Measurements from ENCODE around the gene CD27.
"Not testable (repeated sequence)": the region's sequence is repeated elsewhere in the genome, so short reads cannot be mapped to it uniquely, and the experiment has no call there.

The CD27 gene

DNA sequence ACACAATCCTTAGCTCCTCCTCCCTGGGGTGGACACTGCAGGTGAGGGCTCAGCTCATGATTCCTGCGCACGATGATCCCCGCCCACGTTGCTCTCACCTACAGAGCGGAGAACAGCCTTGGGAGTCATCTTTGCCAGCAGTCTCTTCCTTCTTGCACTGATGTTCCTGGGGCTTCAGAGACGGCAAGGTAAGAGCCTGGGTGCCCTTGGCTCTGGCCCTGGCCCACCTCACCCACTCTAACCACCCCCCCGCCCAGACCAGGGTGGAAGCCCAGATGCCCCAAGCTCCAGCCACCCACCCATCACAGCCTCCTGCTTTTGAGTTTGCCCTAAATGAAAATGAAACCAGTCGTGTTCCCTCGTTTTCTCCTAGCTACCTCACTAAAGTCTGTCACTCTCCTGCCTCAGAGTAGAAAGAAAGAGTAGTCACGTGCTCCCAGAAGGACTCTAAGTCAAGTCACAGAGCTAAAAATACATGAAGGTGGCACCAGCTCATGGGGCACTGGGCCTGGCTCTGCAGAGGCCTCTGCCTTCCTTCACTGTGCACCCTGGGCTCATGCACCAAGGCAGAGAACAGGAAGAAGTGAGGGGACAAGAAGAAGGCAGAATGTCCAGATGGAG, 16.1 kb downstream of the CD27 start:
- Mint-ChIP-seq H3K4me3 (peak overlapping the region; percentile 73 to 83), H3K9me3 (no peaks in the 10 kb centered on the region), H3K27me3 (no peaks in the 10 kb centered on the region), H3K27ac (peak overlapping the region; percentile 97), H3K36me3 (ENCODE audit: insufficient read depth) (peaks cover 94% of the 10 kb centered on the region), H3K4me1 (ENCODE audit: low read depth in 2 of 2) (peaks cover 64 to 70% of the 10 kb centered on the region in 2 donors)
- DNase-seq (peak in 2 of 3 experiments; percentile 15 to 19), ATAC-seq (replicated peaks) (peak; percentile 24)

DNA sequence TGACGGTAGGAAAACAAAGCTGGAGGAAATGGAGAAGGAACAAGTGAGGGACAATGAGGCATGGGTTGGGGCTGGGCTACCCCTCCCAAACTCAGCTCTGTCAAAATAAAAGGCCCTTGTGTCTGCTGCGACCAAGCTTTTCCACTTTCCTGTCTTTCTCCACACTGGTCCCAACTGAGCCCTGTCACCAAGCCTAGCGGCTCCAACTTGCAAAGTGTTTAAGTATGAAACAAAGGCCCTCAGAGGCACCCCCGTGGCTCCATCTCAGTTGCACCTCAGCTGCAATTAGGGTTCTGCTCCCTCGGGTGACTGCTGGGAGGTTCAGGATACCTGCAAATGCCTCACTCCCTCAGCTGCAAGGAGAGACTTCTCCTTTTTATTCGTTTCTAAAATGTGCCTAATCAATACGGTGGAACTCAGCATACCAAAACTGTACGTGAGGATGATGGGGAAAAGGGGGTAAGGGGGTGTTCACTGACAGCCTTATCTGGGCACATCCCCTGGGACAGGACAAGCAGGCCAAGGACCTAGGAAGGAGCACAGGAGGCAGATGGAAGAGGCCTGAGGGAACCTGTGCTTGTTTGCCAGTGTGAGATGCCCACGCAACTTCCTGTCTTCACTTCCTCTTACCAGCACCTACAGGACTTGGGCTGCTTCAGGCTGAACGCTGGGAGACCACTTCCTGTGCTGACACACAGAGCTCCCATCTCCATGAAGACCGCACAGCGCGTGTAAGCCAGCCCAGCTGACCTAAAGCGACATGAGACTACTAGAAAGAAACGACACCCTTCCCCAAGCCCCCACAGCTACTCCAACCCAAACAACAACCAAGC, 16.9 kb downstream of the CD27 start:
- peaks cover 94% of the 10 kb centered on the region for H3K36me3 Mint-ChIP-seq (ENCODE audit: insufficient read depth)
- H3K4me1 Mint-ChIP-seq (ENCODE audit: low read depth in 2 of 2): peaks cover 67 to 73% of the 10 kb centered on the region in 2 donors
- no peaks in the 10 kb centered on the region for H3K9me3 Mint-ChIP-seq
- H3K4me3 Mint-ChIP-seq: peak overlapping the region; percentile 73 to 83
- ATAC-seq (replicated peaks) (peak; percentile 93), DNase-seq (peak; percentile 72 to 73 (median 73))
- H3K27ac Mint-ChIP-seq: peak overlapping the region; percentile 97
- no peaks in the 10 kb centered on the region for H3K27me3 Mint-ChIP-seq

DNA sequence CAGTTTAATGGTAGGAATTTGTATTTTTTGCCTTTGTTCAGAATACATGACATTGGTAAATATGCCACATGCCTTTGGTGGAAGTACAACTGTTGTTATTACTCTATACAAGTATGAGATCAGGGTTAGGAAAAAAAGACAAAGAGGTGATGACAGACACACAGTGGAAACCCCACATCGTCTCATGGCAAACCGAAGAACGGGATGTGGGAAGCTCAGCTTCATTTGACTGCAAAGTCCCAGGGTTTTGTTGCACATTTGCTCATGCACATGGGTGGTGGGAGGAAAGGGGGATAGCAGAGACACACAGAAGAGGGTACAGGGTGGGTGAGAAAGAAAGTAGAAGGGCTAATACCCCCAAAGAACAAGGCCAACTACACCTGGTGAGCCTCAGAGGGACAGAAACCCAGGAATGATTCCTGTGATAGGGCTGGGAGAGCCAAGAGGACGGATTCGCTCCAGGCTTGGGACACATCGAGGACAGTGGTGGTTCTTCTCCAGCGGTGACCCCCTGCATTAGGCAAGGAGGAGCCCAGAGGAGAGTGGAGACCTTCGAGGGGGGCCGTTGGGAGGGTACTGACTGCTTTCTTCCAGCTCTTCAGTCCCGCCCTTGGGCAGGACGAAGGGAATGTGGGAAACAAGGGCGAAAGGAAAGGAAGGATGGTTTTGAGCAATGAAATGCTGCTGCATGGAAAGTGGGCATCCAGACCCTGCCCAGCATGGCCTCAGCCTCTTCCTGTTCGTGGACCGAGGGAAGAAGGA, 17.7 kb downstream of the CD27 start:
- H3K4me1 Mint-ChIP-seq (ENCODE audit: low read depth in 2 of 2): peaks cover 71 to 73% of the 10 kb centered on the region in 2 donors
- H3K27ac Mint-ChIP-seq: peak overlapping the region; percentile 97
- no peaks in the 10 kb centered on the region for H3K27me3 Mint-ChIP-seq
- ATAC-seq (replicated peaks): peak; percentile 35
- no peaks in the 10 kb centered on the region for H3K9me3 Mint-ChIP-seq
- H3K36me3 Mint-ChIP-seq (ENCODE audit: insufficient read depth): peaks cover 90% of the 10 kb centered on the region
- peak overlapping the region; percentile 73 to 83 for H3K4me3 Mint-ChIP-seq
- no peak for DNase-seq

DNA sequence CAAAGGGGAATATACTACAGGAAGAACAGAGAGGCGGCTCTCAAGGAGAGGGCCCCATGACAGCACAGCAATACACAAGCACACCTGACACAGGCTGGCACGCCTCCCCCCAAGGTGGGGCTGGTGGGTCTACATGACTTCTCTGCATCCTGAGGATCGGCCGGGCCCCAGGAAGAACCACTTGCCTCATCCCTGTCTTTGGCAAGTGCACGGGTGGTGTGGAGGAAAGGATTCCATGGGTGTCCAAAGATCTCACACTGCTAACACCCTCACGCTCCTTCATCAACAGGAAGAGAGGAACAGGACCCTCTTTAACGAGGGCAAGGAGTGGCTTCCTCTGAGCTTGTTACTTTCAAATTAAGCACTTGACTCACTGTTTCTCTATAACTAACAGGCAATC, 18.5 kb downstream of the CD27 start:
- Mint-ChIP-seq H3K27ac (peak overlapping the region; percentile 97), H3K4me1 (ENCODE audit: low read depth in 2 of 2) (peaks cover 76 to 78% of the 10 kb centered on the region in 2 donors), H3K4me3 (peak overlapping the region; percentile 73 to 83), H3K27me3 (no peaks in the 10 kb centered on the region), H3K9me3 (no peaks in the 10 kb centered on the region), H3K36me3 (ENCODE audit: insufficient read depth) (peaks cover 86% of the 10 kb centered on the region)
- DNase-seq (peak in 1 of 3 experiments; percentile 19), ATAC-seq (replicated peaks) (no peak)

DNA sequence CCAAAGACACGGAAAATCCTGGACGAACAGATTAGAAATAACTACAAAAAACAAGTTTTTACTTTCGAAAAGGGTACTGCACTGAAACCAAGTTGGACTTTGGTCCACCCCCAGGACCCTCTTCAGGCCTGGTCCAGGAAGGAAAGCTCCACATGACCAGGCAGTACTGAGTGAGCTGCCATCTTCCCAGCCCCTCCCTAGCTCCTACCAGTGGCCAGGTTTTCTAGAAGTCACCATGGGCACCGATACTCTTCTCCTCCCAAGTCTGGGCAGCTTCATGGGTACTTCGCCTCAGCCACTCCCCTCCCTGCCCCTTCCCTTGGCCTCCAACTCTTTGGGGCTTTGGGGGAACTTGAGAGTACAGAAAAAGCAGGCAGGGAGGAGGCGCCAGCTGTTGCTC, 19.1 kb downstream of the CD27 start:
- H3K36me3 Mint-ChIP-seq (ENCODE audit: insufficient read depth): peaks cover 81% of the 10 kb centered on the region
- H3K9me3 Mint-ChIP-seq: no peaks in the 10 kb centered on the region
- H3K4me3 Mint-ChIP-seq: peak overlapping the region; percentile 73 to 83
- H3K27ac Mint-ChIP-seq: peak overlapping the region; percentile 97
- ATAC-seq (replicated peaks): no peak
- no peak for DNase-seq
- no peaks in the 10 kb centered on the region for H3K27me3 Mint-ChIP-seq
- H3K4me1 Mint-ChIP-seq (ENCODE audit: low read depth in 2 of 2): peaks cover 78% of the 10 kb centered on the region in 2 donors

DNA sequence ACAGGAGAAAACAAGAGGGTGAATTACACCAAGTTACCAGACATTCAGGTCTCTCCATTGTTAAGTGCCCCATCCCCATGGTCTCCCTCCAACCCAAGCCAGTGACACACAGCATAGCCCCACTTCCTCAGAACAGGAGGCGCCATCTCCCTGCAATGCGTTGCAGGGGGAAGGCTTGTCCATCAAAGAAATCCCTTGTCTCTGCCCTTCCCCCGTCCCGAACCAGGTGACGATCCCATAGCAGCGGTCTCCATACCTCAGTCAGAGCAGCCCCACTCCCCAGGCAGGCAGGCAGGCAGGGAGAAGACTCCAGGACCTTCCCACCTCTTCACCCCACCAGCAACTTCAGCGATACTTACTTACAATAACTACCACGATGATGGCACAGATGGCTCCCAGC, 19.8 kb downstream of the CD27 start:
- no peaks in the 10 kb centered on the region for H3K27me3 Mint-ChIP-seq
- no peak for ATAC-seq (replicated peaks)
- H3K27ac Mint-ChIP-seq: peak overlapping the region; percentile 97
- H3K36me3 Mint-ChIP-seq (ENCODE audit: insufficient read depth): peaks cover 82% of the 10 kb centered on the region
- no peak for DNase-seq
- peak overlapping the region; percentile 73 to 83 for H3K4me3 Mint-ChIP-seq
- H3K9me3 Mint-ChIP-seq: no peaks in the 10 kb centered on the region
- peaks cover 79 to 80% of the 10 kb centered on the region in 2 donors for H3K4me1 Mint-ChIP-seq (ENCODE audit: low read depth in 2 of 2)

DNA sequence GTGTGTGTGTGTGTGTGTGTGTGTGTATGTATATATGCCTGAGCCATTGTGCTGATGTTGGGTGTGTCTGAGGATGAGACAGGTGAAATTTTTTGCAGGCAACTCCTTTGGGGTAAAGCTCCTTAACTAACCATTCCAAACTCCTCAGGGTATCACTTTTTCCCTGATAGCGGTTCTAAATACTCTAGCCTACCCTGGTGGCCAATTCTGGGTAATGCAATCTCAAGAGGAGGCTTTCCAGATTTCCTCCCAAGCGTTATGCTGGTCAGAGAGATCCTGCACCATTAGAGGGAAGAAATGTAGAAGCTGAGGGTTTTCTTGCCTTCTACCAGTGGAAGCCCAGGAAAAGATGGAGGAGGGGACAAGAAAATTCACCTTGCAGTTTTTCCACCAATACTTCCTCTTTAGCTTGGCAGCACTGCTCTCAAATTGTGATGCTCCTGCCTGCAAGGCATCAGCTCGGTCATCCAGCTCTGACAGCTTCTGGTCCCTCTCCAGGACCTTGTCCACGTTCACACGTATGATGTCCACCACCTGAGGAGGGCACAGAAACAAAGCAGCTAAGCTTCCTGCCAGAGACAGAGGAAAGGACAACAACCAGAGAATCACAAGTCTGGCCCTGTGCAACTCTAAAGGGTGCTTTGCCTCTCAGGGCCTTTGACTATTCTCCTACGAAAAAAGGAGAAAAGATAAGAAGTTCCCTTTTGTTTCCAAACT, 20.9 kb downstream of the CD27 start:
- H3K36me3 Mint-ChIP-seq (ENCODE audit: insufficient read depth): peaks cover 83% of the 10 kb centered on the region
- DNase-seq (peak in 2 of 3 experiments; percentile 37 to 62), ATAC-seq (replicated peaks) (no peak)
- peak overlapping the region; percentile 21 to 52 for H3K4me3 Mint-ChIP-seq
- peak overlapping the region; percentile 78 to 97 for H3K27ac Mint-ChIP-seq
- no peaks in the 10 kb centered on the region for H3K27me3 Mint-ChIP-seq
- no peaks in the 10 kb centered on the region for H3K9me3 Mint-ChIP-seq
- peaks cover 79 to 82% of the 10 kb centered on the region in 2 donors for H3K4me1 Mint-ChIP-seq (ENCODE audit: low read depth in 2 of 2)

DNA sequence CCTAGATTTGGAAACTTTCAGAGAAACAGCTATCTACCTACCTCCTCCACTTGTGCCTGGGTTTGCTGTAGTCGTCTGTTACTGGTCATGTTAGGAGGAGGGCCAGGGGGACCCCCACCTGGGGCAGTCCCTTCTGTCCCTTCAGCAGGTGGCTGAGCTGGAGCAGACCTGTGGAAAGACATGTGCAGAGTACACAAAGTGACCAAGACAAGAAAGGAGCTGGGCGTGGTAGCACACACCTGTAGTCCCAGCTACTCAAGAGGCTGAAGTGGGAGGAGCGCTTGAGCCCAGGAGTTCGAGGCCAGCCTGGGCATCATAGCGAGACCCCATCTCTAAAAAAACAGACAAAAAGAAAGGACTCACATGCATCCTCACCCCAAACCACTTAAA, 21.4 kb downstream of the CD27 start:
- Mint-ChIP-seq H3K27me3 (no peaks in the 10 kb centered on the region), H3K9me3 (no peaks in the 10 kb centered on the region), H3K4me1 (ENCODE audit: low read depth in 2 of 2) (peaks cover 77 to 80% of the 10 kb centered on the region in 2 donors), H3K4me3 (peak overlapping the region in 1 of 2 donors; percentile 21), H3K36me3 (ENCODE audit: insufficient read depth) (peaks cover 81% of the 10 kb centered on the region), H3K27ac (peak overlapping the region; percentile 78 to 89)
- ATAC-seq (replicated peaks): no peak
- DNase-seq: no peak

DNA sequence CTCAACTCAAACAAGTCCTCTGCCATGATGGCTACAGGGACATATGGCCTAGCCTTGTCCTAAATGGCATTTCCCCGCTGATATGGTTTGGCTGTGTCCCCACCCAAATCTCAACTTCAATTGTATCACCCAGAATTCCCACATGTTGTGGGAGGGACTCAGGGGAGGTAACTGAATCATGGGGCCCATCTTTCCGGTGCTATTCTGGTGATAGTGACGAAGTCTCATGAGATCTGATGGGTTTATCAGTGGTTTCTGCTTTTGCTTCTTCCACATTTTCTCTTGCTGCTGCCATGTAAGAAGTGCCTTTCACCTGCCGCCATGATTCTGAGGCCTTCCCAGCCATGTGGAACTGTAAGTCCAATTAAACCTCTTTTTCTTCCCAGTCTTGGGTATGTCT, 22.0 kb downstream of the CD27 start:
- peaks cover 80% of the 10 kb centered on the region for H3K36me3 Mint-ChIP-seq (ENCODE audit: insufficient read depth)
- DNase-seq; H3K9me3 Mint-ChIP-seq; ATAC-seq (replicated peaks); H3K27me3 Mint-ChIP-seq: not testable (repeated sequence)
- peaks cover 75 to 77% of the 10 kb centered on the region in 2 donors for H3K4me1 Mint-ChIP-seq (ENCODE audit: low read depth in 2 of 2)
- H3K27ac Mint-ChIP-seq: peak overlapping the region; percentile 78 to 89
- H3K4me3 Mint-ChIP-seq: peak overlapping the region in 1 of 2 donors; percentile 20

DNA sequence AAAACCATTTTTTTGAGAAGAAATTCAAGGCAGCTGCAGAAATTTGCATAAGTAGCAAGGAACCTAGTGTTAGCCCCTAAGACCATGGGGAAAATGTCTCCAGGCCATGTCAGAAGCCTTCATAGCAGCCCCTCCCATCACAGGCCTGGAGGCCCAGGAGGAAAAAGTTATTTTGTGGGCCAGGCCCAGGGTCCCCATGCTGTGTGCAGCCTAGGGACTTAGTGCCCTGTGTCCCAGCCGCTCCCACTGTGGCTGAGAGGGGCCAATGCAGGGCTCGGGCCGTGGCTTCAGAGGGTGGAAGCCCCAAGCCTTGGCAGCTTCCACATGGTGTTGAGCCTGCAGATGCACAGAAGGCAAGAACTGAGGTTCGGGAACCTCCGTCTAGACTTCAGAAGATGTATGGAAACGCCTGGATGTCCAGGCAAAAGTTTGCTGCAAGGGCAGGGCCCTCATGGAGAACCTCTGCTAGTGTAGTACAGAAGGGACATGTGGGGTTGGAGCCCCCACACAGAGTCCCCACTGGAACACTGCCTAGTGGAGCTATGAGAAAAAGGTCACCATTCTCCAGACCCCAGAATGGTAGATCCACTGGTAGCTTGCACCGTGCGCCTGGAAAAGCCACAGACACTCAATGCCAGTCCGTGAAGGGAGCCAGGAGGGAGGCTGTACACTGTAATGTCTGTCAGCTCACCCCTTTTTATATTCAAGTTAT, 23.0 kb downstream of the CD27 start:
- not testable (repeated sequence) for DNase-seq; H3K9me3 Mint-ChIP-seq; H3K27me3 Mint-ChIP-seq; ATAC-seq (replicated peaks)
- H3K4me1 Mint-ChIP-seq (ENCODE audit: low read depth in 2 of 2): peaks cover 65 to 68% of the 10 kb centered on the region in 2 donors
- H3K4me3 Mint-ChIP-seq: peak overlapping the region; percentile 88 to 89
- H3K27ac Mint-ChIP-seq: peak overlapping the region; percentile 89
- peaks cover 72% of the 10 kb centered on the region for H3K36me3 Mint-ChIP-seq (ENCODE audit: insufficient read depth)

DNA sequence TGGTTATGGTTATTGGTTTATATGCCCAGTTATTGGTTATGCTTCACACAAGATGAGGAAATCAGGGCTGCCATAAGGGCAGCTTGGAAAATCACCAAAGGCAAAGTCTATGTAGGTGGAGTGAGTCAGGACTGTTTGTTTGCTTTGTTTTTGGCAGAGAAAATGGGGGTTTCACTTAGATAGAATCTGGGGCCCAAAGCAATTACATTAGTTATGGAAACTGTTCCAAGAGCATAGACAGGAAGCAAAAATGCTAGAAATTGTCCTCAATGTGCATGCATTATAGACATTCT, 23.5 kb downstream of the CD27 start:
- ATAC-seq (replicated peaks) (no peak), DNase-seq (no peak)
- Mint-ChIP-seq H3K27me3 (no peaks in the 10 kb centered on the region), H3K4me3 (peak overlapping the region; percentile 88 to 89), H3K4me1 (ENCODE audit: low read depth in 2 of 2) (peaks cover 60 to 63% of the 10 kb centered on the region in 2 donors), H3K27ac (peak overlapping the region; percentile 89), H3K9me3 (no peaks in the 10 kb centered on the region), H3K36me3 (ENCODE audit: insufficient read depth) (peaks cover 69% of the 10 kb centered on the region)

DNA sequence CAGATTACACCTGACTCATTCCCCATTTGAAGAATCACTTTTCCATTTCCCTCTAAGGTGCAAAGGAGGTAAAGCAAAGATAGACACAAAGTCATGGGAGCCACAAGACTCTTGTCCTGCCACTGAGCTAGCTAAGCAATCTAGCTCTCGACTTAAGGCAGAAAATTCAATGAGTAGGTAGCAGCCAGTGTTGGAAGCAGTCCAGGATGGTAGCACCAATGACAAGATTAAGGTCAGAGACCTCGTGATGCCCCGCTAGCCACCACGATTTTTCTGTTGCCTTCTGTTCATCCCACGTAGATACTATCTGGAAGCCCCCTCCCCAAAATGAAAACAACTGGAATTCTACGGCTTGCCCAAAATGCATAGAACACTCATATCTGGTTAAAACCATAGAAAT, 24.3 kb downstream of the CD27 start:
- Mint-ChIP-seq H3K27ac (peak overlapping the region; percentile 89), H3K36me3 (ENCODE audit: insufficient read depth) (peaks cover 62% of the 10 kb centered on the region), H3K9me3 (no peaks in the 10 kb centered on the region), H3K27me3 (no peaks in the 10 kb centered on the region), H3K4me3 (peak overlapping the region; percentile 88 to 89), H3K4me1 (ENCODE audit: low read depth in 2 of 2) (peaks cover 53 to 55% of the 10 kb centered on the region in 2 donors)
- no peak for ATAC-seq (replicated peaks)
- DNase-seq: no peak

Measured in effector memory CD8-positive, alpha-beta T cell (primary cell).